PC-3 (cell line): Measurements from ENCODE around the gene SFSWAP. TPM values are rescaled to one million over a fixed set of nuclear protein-coding genes. Genes with fewer than 3 reads are reported as not detected.

Source experiments
- ATAC-seq: fragments of 200-7000 bp; cut with Tn5 transposase; 2 replicates; pipeline ENCODE4 v1.9.1; 2020; ENCODE audit warnings: mild to moderate bottlenecking, moderate library complexity
- BruUV-seq: library from RNA; stranded (reverse); fragments of 400-500 nt; replicated peaks from 2 replicates; lab custom pipeline; 2021; lab: Mats Ljungman, UMichigan
- CTCF ChIA-PET: fragments of 300-600 bp; sonication (Branson Sonifier 250); formaldehyde crosslinking; loops from one replicate; lab custom pipeline; 2022; ENCODE audit warnings: antibody characterized with exemption; lab: Charles Lee
- POLR2A ChIA-PET: fragments of 300-600 bp; sonication (Branson Sonifier 250); formaldehyde crosslinking; loops from one replicate; lab custom pipeline; 2022; ENCODE audit warnings: antibody characterized with exemption; ENCODE audit not compliant: unreplicated experiment; lab: Charles Lee
- DNase-seq: peaks from one replicate; pipeline ENCODE4 v3.0.0-alpha.2; 2015
- H2AFZ ChIP-seq: fragments of 300-600 bp; sonication (generic); 2 replicates; pipeline ENCODE4 v1.6.0; 2016; ENCODE audit warnings: antibody characterized with exemption, low read length
- H3F3A ChIP-seq: fragments of 300-600 bp; sonication (generic); one replicate; pipeline ENCODE4 v1.6.0; 2017; ENCODE audit warnings: antibody characterized with exemption, low read length, control low read depth, mild to moderate bottlenecking; ENCODE audit not compliant: unreplicated experiment
- H3K27ac ChIP-seq: fragments of 300-600 bp; sonication (generic); 2 replicates; pipeline ENCODE4 v1.5.1; 2016; ENCODE audit warnings: mild to moderate bottlenecking, low read length
- H3K27me3 ChIP-seq: fragments of 300-600 bp; sonication (generic); 2 replicates; pipeline ENCODE4 v1.6.1; 2016; ENCODE audit warnings: low read length, mixed read lengths
- H3K36me3 ChIP-seq: fragments of 300-600 bp; sonication (generic); 2 replicates; pipeline ENCODE4 v1.6.1; 2016; ENCODE audit warnings: low read depth, mixed run types, low read length, mixed read lengths
- H3K4me1 ChIP-seq: fragments of 300-600 bp; sonication (generic); 2 replicates; pipeline ENCODE4 v1.5.1; 2016; ENCODE audit warnings: low read length; ENCODE audit not compliant: insufficient read depth
- H3K4me2 ChIP-seq: fragments of 300-600 bp; sonication (generic); 2 replicates; pipeline ENCODE4 v1.6.0; 2016; ENCODE audit warnings: low read length
- H3K4me3 ChIP-seq: fragments of 300-600 bp; sonication (generic); 2 replicates; pipeline ENCODE4 v1.5.1; 2016; ENCODE audit warnings: mild to moderate bottlenecking, low read length, mixed read lengths
- H3K79me2 ChIP-seq: fragments of 300-600 bp; sonication (generic); 2 replicates; pipeline ENCODE4 v1.6.1; 2017; ENCODE audit warnings: low read length, mixed read lengths
- H3K9ac ChIP-seq: fragments of 300-600 bp; sonication (generic); 2 replicates; pipeline ENCODE4 v1.6.0; 2016; ENCODE audit warnings: mild to moderate bottlenecking, low read length
- H3K9me2 ChIP-seq: fragments of 300-600 bp; sonication (generic); replicated peaks from 2 replicates; pipeline ENCODE4 v1.6.1; 2016; ENCODE audit warnings: mixed run types, low read length, mixed read lengths
- H3K9me3 ChIP-seq: fragments of 300-600 bp; sonication (generic); 2 replicates; pipeline ENCODE4 v1.6.1; 2016; ENCODE audit warnings: low read length, mixed read lengths
- H4K20me1 ChIP-seq: fragments of 300-600 bp; sonication (generic); 2 replicates; pipeline ENCODE4 v1.6.1; 2016; ENCODE audit warnings: low read length, mixed read lengths
- EZH2 ChIP-seq: fragments of 300-600 bp; sonication (generic); IDR thresholded peaks from one replicate; pipeline ENCODE4 v1.6.1; 2017; ENCODE audit warnings: antibody characterized with exemption, mild to moderate bottlenecking, low read length; ENCODE audit not compliant: unreplicated experiment
- EZH2phosphoT487 ChIP-seq: fragments of 300-600 bp; sonication (generic); IDR thresholded peaks from 2 replicates; pipeline ENCODE4 v1.6.1; 2018; ENCODE audit warnings: mild to moderate bottlenecking, antibody characterized with exemption, low read length, borderline replicate concordance
- intact Hi-C: fragments of 100-400 bp; cut with micrococcal nuclease; formaldehyde crosslinking; loops from 2 replicates; pipeline ENCODE4 v1.9.0; 2023
- total RNA-seq: library from RNA; depleted of rRNA; stranded (reverse); fragments of >200 nt; gene quantifications from 2 replicates; pipeline ENCODE4 v1.2.3, GENCODE V29; 2014
- TF ChIP-seq, protein P1 (sequence below): fragments of 300-600 bp; sonication (generic); conservative IDR thresholded peaks from 2 replicates; pipeline ENCODE4 v1.5.1; 2017; ENCODE audit warnings: antibody characterized with exemption, low read depth, mild to moderate bottlenecking, low read length

The SFSWAP gene
- total RNA-seq, 1 experiment from 2014 or later: 57.5 TPM

DNA sequence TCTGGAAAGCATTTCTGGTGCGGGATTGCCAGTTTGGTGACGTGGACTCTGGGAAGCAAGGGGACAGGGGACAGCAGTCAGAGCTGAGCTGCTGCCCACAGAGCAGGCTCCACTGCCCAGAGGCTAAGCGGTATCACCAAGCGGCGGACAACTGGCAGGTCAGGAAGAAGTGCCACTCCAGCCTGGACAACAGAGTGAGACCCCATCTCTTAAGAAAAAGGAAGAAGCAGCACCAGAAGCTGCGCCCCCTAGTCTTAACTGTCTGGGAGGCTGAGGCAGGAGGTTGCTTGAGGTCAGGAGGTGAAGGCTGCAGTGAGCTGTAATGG, 85.5 kb downstream of the SFSWAP start:
- no peak overlapping the region for H3K4me3 ChIP-seq
- H3K4me2 ChIP-seq: no peak overlapping the region
- no peaks in the 10 kb centered on the region for H4K20me1 ChIP-seq
- peaks cover 16% of the 10 kb centered on the region for H3K36me3 ChIP-seq
- H3K27me3 ChIP-seq: no peaks in the 10 kb centered on the region
- BruUV-seq: no TSS peak
- peaks cover 5% of the 10 kb centered on the region; the same call in 1 of the 2 replicates for H3K4me1 ChIP-seq
- H2AFZ ChIP-seq: no peak overlapping the region
- CTCF ChIA-PET: no interaction called here
- no peaks in the 10 kb centered on the region for H3K79me2 ChIP-seq
- H3F3A ChIP-seq: no peaks in the 10 kb centered on the region
- no peak overlapping the region for H3K9ac ChIP-seq
- POLR2A ChIA-PET: no interaction called here
- H3K9me2 ChIP-seq: no peaks in the 10 kb centered on the region
- H3K27ac ChIP-seq: no peak overlapping the region
- intact Hi-C loops: no loop called here
- ATAC-seq (no peak), DNase-seq (no peak)
- no peaks in the 10 kb centered on the region for H3K9me3 ChIP-seq
- TF ChIP-seq, protein P1, sequence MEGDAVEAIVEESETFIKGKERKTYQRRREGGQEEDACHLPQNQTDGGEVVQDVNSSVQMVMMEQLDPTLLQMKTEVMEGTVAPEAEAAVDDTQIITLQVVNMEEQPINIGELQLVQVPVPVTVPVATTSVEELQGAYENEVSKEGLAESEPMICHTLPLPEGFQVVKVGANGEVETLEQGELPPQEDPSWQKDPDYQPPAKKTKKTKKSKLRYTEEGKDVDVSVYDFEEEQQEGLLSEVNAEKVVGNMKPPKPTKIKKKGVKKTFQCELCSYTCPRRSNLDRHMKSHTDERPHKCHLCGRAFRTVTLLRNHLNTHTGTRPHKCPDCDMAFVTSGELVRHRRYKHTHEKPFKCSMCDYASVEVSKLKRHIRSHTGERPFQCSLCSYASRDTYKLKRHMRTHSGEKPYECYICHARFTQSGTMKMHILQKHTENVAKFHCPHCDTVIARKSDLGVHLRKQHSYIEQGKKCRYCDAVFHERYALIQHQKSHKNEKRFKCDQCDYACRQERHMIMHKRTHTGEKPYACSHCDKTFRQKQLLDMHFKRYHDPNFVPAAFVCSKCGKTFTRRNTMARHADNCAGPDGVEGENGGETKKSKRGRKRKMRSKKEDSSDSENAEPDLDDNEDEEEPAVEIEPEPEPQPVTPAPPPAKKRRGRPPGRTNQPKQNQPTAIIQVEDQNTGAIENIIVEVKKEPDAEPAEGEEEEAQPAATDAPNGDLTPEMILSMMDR: no peak
- no peak for TF ChIP-seq EZH2phosphoT487
- TF ChIP-seq EZH2: no peak

DNA sequence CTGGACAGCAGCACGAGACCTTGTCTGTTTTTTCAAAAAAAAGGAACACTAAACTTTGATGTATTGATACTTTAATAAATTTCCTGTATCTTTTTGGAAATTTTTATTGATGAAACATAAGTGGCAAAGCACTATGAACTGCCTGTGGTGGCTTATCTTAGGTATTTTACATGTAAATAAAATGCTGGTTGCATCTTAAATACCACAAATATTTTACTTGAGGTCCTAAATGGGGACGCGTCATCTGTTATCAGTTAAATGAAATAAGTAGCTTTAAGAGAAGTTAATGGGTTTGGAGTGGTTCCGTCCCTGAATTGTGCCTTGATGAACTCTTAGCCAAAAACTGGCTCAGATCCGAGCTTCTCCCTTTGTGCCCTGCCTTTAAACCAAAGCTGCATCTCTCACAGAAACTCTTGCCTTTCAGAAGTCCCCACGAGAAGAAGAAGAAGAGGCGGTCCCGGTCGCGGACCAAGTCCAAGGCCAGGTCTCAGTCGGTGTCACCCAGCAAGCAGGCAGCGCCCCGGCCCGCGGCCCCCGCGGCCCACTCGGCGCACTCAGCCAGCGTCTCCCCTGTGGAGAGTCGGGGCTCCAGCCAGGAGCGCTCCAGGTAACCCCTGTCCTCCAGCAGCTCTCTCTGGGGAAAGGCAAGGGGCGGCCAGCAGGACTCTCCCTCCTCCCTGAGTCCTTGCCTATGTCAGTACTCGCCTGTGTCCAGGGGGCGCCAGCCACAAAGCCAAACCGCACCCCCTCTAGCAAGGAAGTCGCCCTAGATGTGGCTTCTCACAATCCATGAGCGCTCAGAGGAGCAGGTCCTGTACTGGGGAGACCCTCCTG, 86.1 kb downstream of the SFSWAP start:
- H3F3A ChIP-seq: no peaks in the 10 kb centered on the region
- POLR2A ChIA-PET: no interaction called here
- no peak overlapping the region for H3K9ac ChIP-seq
- H3K4me2 ChIP-seq: no peak overlapping the region
- no peak overlapping the region for H3K27ac ChIP-seq
- no peaks in the 10 kb centered on the region for H4K20me1 ChIP-seq
- peaks cover 5% of the 10 kb centered on the region; the same call in 1 of the 2 replicates for H3K4me1 ChIP-seq
- H3K4me3 ChIP-seq: no peak overlapping the region
- CTCF ChIA-PET: no interaction called here
- H3K27me3 ChIP-seq: no peaks in the 10 kb centered on the region
- DNase-seq: no peak
- no TSS peak for BruUV-seq
- no peaks in the 10 kb centered on the region for H3K9me2 ChIP-seq
- H2AFZ ChIP-seq: no peak overlapping the region
- no peak for ATAC-seq
- H3K36me3 ChIP-seq: peaks cover 14% of the 10 kb centered on the region
- H3K9me3 ChIP-seq: no peaks in the 10 kb centered on the region
- TF ChIP-seq EZH2 (no peak), EZH2phosphoT487 (no peak)
- TF ChIP-seq, protein P1: 0 out of 2 replicates have a peak, but pooled peaks have one; percentile 26
- intact Hi-C loops: no loop called here
- H3K79me2 ChIP-seq: no peaks in the 10 kb centered on the region

DNA sequence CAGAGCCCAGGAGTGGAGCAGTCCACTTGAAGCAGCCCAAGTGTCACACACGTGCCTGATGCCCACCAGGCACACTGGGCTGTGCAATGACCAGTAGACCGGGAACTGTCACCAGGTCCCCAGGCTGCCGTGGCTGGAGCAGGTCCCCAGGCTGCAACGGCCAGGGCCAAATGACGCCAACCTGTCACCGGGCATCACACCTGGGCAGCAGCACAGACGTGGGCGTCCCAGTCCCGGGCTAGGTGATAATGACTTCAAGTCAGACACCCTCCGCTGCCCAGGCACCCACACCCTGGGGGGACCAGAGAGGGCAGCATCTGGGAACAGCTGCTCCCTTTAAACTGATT, 86.7 kb downstream of the SFSWAP start:
- H3K9ac ChIP-seq: no peak overlapping the region
- ATAC-seq (no peak), DNase-seq (no peak)
- no peaks in the 10 kb centered on the region for H3F3A ChIP-seq
- BruUV-seq: no TSS peak
- ChIA-PET POLR2A (no interaction called here), CTCF (no interaction called here)
- H3K9me2 ChIP-seq: no peaks in the 10 kb centered on the region
- peaks cover 5% of the 10 kb centered on the region; the same call in 1 of the 2 replicates for H3K4me1 ChIP-seq
- no peaks in the 10 kb centered on the region for H3K79me2 ChIP-seq
- TF ChIP-seq, protein P1: no peak
- TF ChIP-seq EZH2 (no peak), EZH2phosphoT487 (no peak)
- H3K27me3 ChIP-seq: no peaks in the 10 kb centered on the region
- H3K4me3 ChIP-seq: no peak overlapping the region
- H3K9me3 ChIP-seq: no peaks in the 10 kb centered on the region
- no peak overlapping the region for H3K27ac ChIP-seq
- peaks cover 13% of the 10 kb centered on the region; the same call in 1 of the 2 replicates for H3K36me3 ChIP-seq
- no peak overlapping the region for H3K4me2 ChIP-seq
- no peak overlapping the region for H2AFZ ChIP-seq
- no peaks in the 10 kb centered on the region for H4K20me1 ChIP-seq
- intact Hi-C loops: no loop called here
